ENCODE data around the gene SRP14. TPM values are rescaled to one million over a fixed set of nuclear protein-coding genes. Genes with fewer than 3 reads are reported as not detected.
A peak's percentile ranks its signal among the peaks of the same experiment; 100 is the strongest.
"Not testable (repeated sequence)": the region's sequence is repeated elsewhere in the genome, so short reads cannot be mapped to it uniquely, and the experiment has no call there.

SRP14 gene
- total RNA-seq, 8 experiments from 2014 or later = 255 to 393 (median 333) TPM

DNA sequence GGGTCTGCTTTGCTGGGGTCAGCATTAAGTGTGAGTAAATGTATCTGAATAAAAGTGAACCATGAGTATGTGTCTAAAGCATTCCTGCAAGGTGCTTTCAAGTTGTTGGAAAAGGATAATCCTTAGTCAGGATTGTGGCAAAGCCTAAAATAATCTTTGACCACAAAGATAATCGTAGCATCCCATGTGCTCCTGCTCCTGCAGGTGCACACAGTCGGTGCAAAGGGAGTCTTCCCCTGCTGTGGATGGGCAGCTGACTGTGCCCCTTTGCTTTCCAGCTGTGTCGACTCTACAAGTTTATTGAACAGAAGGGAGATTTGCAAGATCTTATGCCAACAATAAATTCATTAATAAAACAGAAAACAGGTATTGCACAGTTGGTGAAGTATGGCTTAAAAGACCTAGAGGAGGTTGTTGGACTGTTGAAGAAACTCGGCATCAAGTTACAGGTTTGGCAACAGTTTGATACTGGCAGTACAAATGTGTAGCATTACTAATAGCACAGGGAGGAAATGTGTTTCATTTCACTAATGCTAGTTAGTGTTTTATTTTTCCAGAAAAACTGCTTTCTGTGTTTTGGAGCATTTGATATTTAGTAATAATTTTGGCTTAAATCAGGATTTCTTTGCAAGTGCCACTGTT, 22.6 kb downstream of the SRP14 start:
- in situ Hi-C loops (cut with MboI; ENCODE audit: low pct_unique_long_range_greater_than_20kb in 2 of 9, low sequenced_read_pairs in 9 of 9, unreplicated experiment in 9 of 9) = loop anchor here in 1 of 9 experiments (25.0 kb wide), 1 partner anchor 204 kb away; no protein-coding TSS in a partner anchor
- Histone ChIP-seq H3K27ac (no peak overlapping the region), H3K4me1 (replicated peaks in 1 of 2) (no peaks in the 10 kb centered on the region), H3K4me3 (no peak overlapping the region)
- WGBS, 10 experiments = 61 to 100% (median 96%) methylated on average over 1 to 4 of the region's 4 CpGs; no CpG with 5 or more reads in 1 of the 10 experiments
- ATAC-seq (replicated peaks in 6 of 8) = no peak

DNA sequence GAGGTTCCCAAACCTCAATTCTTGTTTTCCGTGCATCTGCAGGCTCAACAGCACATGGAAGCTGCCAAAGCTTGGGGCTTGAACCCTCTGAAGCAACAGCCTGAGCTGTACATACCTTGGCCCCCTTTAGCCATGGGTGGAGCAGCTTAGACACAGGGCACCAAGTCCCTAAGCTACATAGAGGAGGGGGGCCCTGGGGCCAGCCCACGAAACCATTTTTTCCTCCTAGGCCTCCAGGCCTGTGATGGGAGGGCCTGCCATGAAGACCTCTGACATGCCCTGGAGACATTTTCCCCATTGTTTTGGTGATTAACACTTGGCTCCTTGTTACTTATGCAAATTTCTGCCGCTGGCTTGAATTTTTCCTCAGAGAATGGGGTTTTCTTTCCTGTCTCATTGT, 24.6 kb downstream of the SRP14 start:
- no peak for ATAC-seq (replicated peaks in 6 of 8)
- no peak overlapping the region for H3K27ac ChIP-seq
- WGBS, 10 experiments = 50 to 100% (median 100%) methylated on average over 1 to 2 of the region's 3 CpGs; no CpG with 5 or more reads in 3 of the 10 experiments
- in situ Hi-C loops (cut with MboI; ENCODE audit: low pct_unique_long_range_greater_than_20kb in 2 of 9, low sequenced_read_pairs in 9 of 9, unreplicated experiment in 9 of 9) = loop anchor here in 1 of 9 experiments (25.0 kb wide), 1 partner anchor 202 kb away; no protein-coding TSS in a partner anchor
- no peaks in the 10 kb centered on the region for H3K4me1 ChIP-seq (replicated peaks in 1 of 2)
- H3K4me3 ChIP-seq = no peak overlapping the region

DNA sequence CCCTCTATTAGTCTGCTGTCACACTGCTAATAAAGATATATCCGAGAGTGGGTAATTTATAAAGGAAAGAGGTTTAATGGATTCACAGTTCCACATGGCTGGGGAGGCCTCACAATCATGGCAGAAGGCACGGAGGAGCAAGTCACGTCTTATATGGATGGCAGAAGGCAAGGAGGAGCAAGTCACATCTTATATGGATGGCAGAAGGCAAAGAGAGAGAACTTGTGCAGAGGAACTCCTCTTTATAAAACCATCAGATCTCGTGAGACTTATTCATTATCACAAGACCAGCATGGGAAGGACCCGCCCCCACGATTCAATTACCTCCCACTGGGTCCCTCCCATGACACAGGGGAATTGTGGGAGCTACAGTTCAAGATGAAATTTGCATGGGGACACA, 25.6 kb downstream of the SRP14 start:
- not testable (repeated sequence) for ATAC-seq (replicated peaks in 6 of 8)

DNA sequence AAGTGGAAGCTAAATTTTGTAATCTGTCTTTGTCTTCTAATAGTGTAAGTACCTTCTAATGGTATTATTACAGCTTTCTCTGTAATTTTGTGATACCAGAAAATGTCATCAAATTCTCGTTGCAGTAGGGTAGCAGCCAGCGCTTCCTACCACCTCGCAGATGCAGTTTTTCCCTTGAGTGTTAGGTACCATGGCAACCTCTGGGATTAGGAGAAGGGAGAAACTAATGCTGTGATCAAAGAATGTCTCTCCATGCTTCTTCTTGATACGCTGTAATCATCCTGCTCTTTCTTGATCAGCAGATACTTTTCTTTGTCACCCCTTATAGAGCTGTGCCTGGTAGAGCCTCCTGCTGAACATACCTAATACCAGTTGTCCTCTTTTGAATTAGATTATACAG, 27.7 kb downstream of the SRP14 start:
- Histone ChIP-seq H3K4me3 (no peak overlapping the region), H3K27ac (no peak overlapping the region), H3K4me1 (replicated peaks in 1 of 2) (no peaks in the 10 kb centered on the region)
- in situ Hi-C loops (cut with MboI; ENCODE audit: low pct_unique_long_range_greater_than_20kb in 2 of 9, low sequenced_read_pairs in 9 of 9, unreplicated experiment in 9 of 9) = loop anchor here in 1 of 9 experiments (25.0 kb wide), 1 partner anchor 199 kb away; no protein-coding TSS in a partner anchor
- 60 to 100% (median 85%) methylated on average over 1 to 4 of the region's 4 CpGs for WGBS, 10 experiments
- ATAC-seq (replicated peaks in 6 of 8) = peak in 1 of 8 experiments; percentile 70

More for the DNA sequence above, 25.6 kb downstream of the SRP14 start:
- H3K27ac ChIP-seq; H3K4me1 ChIP-seq (replicated peaks in 1 of 2); H3K4me3 ChIP-seq: not testable (repeated sequence)
- in situ Hi-C loops (cut with MboI; ENCODE audit: low pct_unique_long_range_greater_than_20kb in 2 of 9, low sequenced_read_pairs in 9 of 9, unreplicated experiment in 9 of 9) = loop anchor here in 1 of 9 experiments (25.0 kb wide), 1 partner anchor 201 kb away; no protein-coding TSS in a partner anchor
- 96 to 100% (median 100%) methylated on average over 1 to 6 of the region's 6 CpGs; no CpG with 5 or more reads in 1 of the 10 experiments for WGBS, 10 experiments

GRCh38 chr15:40010686-40011085, 28.3 kb downstream of the SRP14 start:
- no peaks in the 10 kb centered on the region for H3K4me1 ChIP-seq (replicated peaks in 1 of 2)
- in situ Hi-C loops (cut with MboI; ENCODE audit: low pct_unique_long_range_greater_than_20kb in 2 of 9, low sequenced_read_pairs in 9 of 9, unreplicated experiment in 9 of 9) = loop anchor here in 1 of 9 experiments (25.0 kb wide), 1 partner anchor 198 kb away; no protein-coding TSS in a partner anchor
- H3K27ac ChIP-seq = no peak overlapping the region
- no peak overlapping the region for H3K4me3 ChIP-seq
- ATAC-seq (replicated peaks in 6 of 8) = peak in 1 of 8 experiments; percentile 61
- 37 to 100% (median 85%) methylated on average over 1 to 4 of the region's 4 CpGs; no CpG with 5 or more reads in 4 of the 10 experiments for WGBS, 10 experiments

DNA sequence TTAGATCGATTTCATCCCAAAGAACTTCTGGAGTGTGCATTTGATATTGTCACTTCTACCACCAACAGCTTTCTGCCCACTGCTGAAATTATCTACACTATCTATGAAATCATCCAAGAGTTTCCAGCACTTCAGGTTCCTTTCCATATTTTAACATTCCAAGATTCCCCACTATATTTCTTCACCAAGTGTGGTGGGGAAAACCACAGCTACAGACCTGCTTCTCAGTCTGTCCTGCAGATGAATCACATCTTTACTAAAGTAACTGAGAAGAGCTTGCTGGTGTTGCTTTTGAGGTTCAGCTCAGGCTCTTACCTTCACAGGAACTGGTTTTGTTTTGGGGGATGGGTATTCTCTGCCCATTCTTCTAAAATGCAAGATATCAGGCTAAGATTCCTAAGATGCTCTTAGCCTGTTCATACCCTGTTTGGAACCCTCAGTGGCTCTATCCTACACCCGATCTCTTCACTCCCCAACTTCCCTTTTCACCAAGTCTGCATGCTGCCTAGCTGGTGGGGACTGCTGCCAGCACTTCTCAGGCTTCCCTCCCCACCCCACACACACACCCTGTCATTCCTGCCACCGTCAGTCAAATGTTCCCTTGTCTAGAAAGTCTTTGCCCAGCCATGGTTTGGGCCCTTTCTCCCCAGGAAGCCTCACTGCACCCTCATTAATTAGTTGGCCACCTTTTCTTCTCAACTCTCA, 30.8 kb downstream of the SRP14 start:
- ATAC-seq (replicated peaks in 6 of 8) = no peak
- H3K27ac ChIP-seq = no peak overlapping the region
- WGBS, 10 experiments = 81 to 100% (median 98%) methylated on average over 1 to 3 of the region's 3 CpGs; no CpG with 5 or more reads in 2 of the 10 experiments
- H3K4me1 ChIP-seq (replicated peaks in 1 of 2) = no peaks in the 10 kb centered on the region
- no peak overlapping the region for H3K4me3 ChIP-seq
- in situ Hi-C loops (cut with MboI; ENCODE audit: low pct_unique_long_range_greater_than_20kb in 2 of 9, low sequenced_read_pairs in 9 of 9, unreplicated experiment in 9 of 9) = loop anchor here in 1 of 9 experiments (25.0 kb wide), 1 partner anchor 196 kb away; no protein-coding TSS in a partner anchor

DNA sequence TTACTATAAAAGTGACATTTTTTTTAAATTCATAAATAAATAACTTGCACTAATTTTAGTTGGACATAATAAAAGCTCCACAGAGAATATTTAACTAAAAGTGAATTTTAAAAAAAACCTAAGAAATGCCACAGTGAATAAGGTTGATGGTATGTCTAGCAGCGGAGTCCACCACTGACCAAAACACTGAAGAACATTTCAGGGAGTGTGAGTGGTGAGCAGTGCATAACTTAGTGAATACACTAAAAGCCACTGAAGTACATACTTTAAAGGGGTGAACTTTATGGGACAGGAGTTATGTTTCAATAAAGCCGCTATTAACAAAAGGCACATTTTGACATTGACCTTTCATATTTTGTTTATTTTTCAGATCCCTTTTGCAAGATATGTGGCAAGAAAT, 32.3 kb downstream of the SRP14 start:
- ATAC-seq (replicated peaks in 6 of 8) = no peak
- 78 to 100% (median 100%) methylated on average over 1 to 2 of the region's 2 CpGs for WGBS, 10 experiments
- no peak overlapping the region for H3K27ac ChIP-seq
- H3K4me1 ChIP-seq (replicated peaks in 1 of 2) = peaks cover 0 to 1% of the 10 kb centered on the region in 2 donors
- H3K4me3 ChIP-seq = no peak overlapping the region
- in situ Hi-C loops (cut with MboI; ENCODE audit: low pct_unique_long_range_greater_than_20kb in 2 of 9, low sequenced_read_pairs in 9 of 9, unreplicated experiment in 9 of 9) = loop anchor here in 1 of 9 experiments (25.0 kb wide), 1 partner anchor 194 kb away; no protein-coding TSS in a partner anchor

DNA sequence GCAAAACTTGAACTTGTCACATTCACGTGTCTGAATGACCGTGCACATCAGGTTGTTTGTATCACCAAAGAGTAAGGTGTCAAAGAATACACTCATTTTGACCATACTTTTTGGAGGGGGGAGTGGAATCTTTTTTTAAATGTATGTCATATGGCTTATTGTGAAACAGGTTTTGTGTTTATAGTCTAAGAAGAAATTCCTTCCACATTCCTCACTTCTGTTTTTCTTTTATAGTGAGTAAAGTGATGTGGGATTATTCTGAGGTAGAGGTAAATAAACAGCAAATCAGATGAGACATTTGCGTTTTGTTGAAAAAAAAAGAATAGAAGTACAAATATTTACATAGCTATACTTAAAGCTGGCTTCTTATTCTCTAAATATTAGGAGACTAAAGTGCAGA, 33.0 kb downstream of the SRP14 start:
- 14 to 100% (median 100%) methylated on average over 1 to 3 of the region's 3 CpGs for WGBS, 10 experiments
- no peak overlapping the region for H3K27ac ChIP-seq
- no peak for ATAC-seq (replicated peaks in 6 of 8)
- H3K4me1 ChIP-seq (replicated peaks in 1 of 2) = peaks cover 0 to 5% of the 10 kb centered on the region in 2 donors
- H3K4me3 ChIP-seq = no peak overlapping the region
- in situ Hi-C loops (cut with MboI; ENCODE audit: low pct_unique_long_range_greater_than_20kb in 2 of 9, low sequenced_read_pairs in 9 of 9, unreplicated experiment in 9 of 9) = loop anchor here in 1 of 9 experiments (25.0 kb wide), 1 partner anchor 194 kb away; no protein-coding TSS in a partner anchor

DNA sequence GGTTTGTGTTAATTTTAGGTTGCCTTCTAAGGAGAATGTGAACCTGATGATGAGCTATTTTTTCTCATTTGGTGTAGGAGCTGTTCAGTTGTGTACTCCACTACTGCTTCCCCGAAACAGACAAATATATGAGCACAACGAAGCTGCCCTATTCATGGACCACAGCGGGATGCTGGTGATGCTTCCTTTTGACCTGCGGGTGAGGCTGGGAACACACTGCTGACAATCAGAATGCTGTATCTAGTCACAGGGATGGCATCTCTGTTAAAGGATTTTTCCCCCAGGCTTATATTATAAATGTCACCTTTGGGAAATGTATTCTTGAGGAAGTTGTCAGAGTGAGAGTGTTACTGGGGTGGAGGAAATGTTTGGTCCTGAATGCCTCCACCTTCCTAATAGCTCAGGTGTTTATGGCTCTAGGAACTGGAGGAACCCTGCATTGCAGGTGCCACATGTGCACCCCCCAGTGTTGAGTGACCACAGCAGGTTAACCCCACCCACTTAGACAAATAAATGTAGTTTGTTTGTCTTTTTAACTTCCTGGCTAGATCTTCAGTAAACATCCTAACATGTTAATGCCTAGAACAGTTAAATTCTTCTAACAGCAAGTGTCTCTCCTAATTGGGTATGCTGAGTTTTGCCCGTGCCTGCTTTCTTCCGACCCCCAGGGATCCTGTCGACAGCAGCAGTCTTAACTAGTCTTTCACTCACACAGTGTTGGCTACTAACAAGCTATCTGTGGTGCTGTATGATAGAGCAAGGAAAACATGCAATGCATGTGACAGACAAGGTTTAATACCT, 35.7 kb downstream of the SRP14 start:
- Histone ChIP-seq H3K27ac (no peak overlapping the region), H3K4me3 (no peak overlapping the region), H3K4me1 (replicated peaks in 1 of 2) (peaks cover 0 to 29% of the 10 kb centered on the region in 2 donors)
- ATAC-seq (replicated peaks in 6 of 8) = no peak
- 60 to 100% (median 80%) methylated on average over 1 to 7 of the region's 7 CpGs; no CpG with 5 or more reads in 3 of the 10 experiments for WGBS, 10 experiments
- in situ Hi-C loops (cut with MboI; ENCODE audit: low pct_unique_long_range_greater_than_20kb in 2 of 9, low sequenced_read_pairs in 9 of 9, unreplicated experiment in 9 of 9) = loop anchor here in 1 of 9 experiments (25.0 kb wide), 1 partner anchor 191 kb away; no protein-coding TSS in a partner anchor

DNA sequence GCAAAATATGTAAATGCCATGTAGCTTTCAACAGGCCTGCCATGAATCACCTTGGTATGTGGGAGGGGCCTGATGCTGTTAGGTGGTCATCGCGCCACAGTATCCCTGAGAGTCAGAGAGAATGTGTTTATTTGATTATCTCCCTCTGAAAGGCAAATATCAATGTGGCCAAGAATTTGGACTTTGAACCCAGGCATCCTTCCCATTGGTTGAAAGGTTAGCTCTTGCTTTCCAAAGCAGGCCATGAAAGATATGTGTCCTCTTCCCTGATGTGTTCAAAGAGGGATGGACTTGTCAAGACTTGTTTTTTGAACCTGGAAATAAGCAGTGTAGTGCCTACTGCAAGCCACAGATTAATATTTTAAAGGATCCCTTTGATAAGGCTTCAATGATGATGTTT, 36.7 kb downstream of the SRP14 start:
- peak in 1 of 8 experiments; percentile 80 for ATAC-seq (replicated peaks in 6 of 8)
- Histone ChIP-seq H3K27ac (no peak overlapping the region), H3K4me3 (no peak overlapping the region), H3K4me1 (replicated peaks in 1 of 2) (peaks cover 0 to 30% of the 10 kb centered on the region in 2 donors)
- in situ Hi-C loops (cut with MboI; ENCODE audit: low pct_unique_long_range_greater_than_20kb in 2 of 9, low sequenced_read_pairs in 9 of 9, unreplicated experiment in 9 of 9) = loop anchor here in 1 of 9 experiments (25.0 kb wide), 1 partner anchor 190 kb away; no protein-coding TSS in a partner anchor
- 64 to 100% (median 92%) methylated on average over 2 of the region's 2 CpGs; no CpG with 5 or more reads in 4 of the 10 experiments for WGBS, 10 experiments

- no peak overlapping the region for H3K4me3 ChIP-seq
- peak in 2 of 8 experiments; percentile 18 to 34 for ATAC-seq (replicated peaks in 6 of 8)
- peaks cover 0 to 30% of the 10 kb centered on the region in 2 donors for H3K4me1 ChIP-seq (replicated peaks in 1 of 2)
- in situ Hi-C loops (cut with MboI; ENCODE audit: low pct_unique_long_range_greater_than_20kb in 2 of 9, low sequenced_read_pairs in 9 of 9, unreplicated experiment in 9 of 9) = loop anchor here in 1 of 9 experiments (25.0 kb wide), 1 partner anchor 187 kb away; no protein-coding TSS in a partner anchor
- no peak overlapping the region for H3K27ac ChIP-seq
Observed at GRCh38 chr15:39999538-40000200, 39.3 kb downstream of the SRP14 start.

GRCh38 chr15:39998511-39999077, 40.4 kb downstream of the SRP14 start:
- peaks cover 0 to 30% of the 10 kb centered on the region in 2 donors for H3K4me1 ChIP-seq (replicated peaks in 1 of 2)
- in situ Hi-C loops (cut with MboI; ENCODE audit: low pct_unique_long_range_greater_than_20kb in 2 of 9, low sequenced_read_pairs in 9 of 9, unreplicated experiment in 9 of 9) = no loop called here
- 0 to 80% (median 69%) methylated on average over 3 to 6 of the region's 6 CpGs for WGBS, 10 experiments
- H3K27ac ChIP-seq = no peak overlapping the region
- no peak overlapping the region for H3K4me3 ChIP-seq
- no peak for ATAC-seq (replicated peaks in 6 of 8)

All from motor neuron (in vitro differentiated cells).